ENCODE measurements around the gene HTR2B.
"Not testable (repeated sequence)": the region's sequence is repeated elsewhere in the genome, so short reads cannot be mapped to it uniquely, and the experiment has no call there.

The HTR2B gene

DNA sequence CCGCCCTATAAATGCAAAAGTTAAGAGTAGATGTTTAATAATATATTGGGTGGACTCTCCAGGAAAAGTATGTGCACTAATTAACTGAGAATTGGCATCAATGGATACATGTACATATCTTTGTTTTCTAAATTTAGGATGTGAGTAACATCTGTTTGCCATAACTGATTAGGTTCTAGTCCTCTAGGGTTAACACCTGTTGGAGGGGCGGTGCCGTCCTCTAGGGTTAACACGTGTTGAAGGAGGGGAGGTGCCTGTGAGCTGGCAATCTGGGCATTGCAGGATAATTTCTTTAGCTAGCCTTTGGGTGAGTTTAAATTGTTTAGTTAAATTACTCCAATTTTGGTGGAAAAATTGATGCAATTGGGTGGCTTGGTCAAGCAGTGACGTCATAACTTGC is 30.9 kb downstream of the HTR2B start:
- no peak for DNase-seq (ENCODE audit: low read depth)

DNA sequence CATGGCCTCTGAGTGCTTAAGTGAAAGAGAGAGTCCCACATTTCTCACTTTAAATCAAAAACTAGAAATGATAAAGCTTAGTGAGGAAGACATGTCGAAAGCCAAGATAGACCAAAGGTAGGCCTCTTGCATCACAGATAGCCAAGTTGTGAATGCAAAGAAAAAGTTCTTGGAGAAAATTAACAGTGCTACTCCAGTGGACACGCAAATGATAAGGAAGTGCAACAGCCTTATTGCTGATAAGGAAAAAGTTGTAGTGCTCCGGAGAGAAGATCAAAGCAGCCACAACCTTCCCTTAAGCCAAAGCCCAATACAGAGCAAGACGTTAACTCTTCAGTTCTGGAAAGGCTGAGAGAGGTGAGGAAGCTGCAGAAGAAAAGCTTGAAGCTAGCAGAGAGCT is 36.1 kb downstream of the HTR2B start:
- DNase-seq (ENCODE audit: low read depth) = no peak

DNA sequence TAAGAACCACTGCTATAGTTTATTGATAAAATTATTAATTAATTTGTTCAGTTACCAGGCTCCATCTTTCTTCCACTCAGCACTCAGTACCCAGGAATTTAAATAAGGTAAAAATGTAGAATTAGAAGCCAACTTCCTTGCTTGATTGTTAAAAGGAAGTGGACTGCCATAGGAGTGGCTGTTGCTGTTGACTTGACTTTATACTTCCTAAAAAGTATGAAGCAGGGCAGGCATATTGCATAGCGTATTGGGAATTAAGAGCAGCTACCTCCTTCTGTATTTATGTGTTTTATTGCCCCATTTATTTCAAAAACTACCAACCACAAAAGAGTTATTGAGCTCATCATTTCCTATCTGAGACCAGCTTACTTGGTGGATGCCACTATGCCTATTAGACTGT is 40.3 kb downstream of the HTR2B start:
- no peak for DNase-seq (ENCODE audit: low read depth)

DNA sequence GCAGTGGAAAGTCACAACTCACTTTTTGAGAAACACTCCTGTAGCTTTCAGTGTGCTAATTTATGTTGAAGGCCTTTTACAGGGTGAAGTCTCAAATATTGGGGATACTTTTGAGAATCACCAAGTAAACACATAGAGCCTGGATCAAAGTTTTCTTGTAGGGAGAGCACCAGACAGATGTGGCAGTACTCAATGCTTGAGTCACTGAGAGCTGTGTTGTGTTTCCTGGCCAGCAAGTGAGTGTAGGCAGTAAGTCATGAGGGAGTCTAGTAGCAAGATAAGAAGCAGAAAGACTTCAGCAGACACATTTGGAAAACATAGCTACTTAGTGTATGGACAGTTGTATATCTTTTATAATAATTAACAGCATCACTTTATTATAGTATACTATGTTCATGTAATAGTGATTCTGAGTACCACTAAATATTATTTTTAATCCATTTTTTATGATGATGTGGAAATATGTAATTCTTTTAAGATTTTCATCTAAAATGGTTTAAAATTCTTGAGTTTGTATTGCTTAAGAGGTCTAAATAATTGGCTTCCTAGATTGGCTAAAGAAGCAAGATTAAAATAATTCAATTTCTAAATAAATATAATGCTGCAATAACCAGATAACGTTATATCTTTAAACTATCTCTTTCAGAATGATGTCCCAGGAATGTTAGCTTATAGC is 55.3 kb downstream of the HTR2B start:
- peak; percentile 62 for DNase-seq (ENCODE audit: low read depth)

DNA sequence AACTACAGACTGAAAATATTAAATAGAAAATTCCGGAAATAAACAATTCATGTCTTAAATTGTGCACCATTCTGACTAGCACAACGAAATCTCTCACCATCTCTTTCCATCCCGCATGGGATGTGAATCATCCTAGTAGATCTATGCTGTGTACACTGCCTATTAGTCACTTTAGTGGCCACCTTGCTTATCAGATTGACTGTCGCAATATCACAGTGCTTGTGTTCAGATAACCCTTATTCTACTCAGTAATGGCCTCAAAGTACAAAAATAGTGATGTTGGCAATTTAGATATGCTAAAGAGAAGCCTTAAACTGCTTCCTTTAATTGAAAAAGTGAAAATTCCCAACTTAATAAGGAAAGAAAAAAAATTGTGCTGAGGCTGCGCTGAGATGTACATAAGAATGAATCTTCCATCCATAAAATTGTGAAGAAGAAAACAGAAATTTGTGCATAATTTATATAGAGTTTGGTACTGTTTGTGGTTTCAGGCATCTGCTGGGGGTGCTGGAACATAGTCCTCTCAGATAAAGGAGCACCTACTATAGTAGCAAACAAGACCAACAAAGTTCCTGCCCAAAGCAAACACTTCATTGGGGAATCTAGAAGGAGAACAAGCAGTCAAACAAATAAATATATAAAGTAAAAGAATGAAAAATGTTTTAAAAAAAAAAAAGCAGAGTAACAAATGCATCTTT is 56.2 kb downstream of the HTR2B start:
- peak; percentile 49 for DNase-seq (ENCODE audit: low read depth)

DNA sequence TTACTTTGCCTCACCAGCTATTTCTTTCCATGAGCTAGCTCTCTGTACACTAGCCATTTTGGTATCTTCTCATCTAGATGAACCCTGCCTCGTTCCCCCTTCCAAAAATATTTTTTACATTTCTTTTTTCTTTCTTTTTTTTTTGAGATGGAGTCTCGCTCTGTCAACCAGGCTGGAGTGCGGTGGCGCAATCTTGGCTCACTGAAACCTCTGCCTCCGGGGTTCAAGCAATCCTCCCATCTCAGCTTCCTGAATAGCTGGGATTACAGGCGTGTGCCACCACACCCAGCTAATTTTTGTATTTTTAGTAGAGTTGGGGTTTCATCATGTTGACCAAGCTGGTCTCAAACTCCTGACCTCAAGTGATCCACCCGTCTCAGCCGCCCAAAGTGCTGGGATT is 57.3 kb downstream of the HTR2B start:
- not testable (repeated sequence) for DNase-seq (ENCODE audit: low read depth)

DNA sequence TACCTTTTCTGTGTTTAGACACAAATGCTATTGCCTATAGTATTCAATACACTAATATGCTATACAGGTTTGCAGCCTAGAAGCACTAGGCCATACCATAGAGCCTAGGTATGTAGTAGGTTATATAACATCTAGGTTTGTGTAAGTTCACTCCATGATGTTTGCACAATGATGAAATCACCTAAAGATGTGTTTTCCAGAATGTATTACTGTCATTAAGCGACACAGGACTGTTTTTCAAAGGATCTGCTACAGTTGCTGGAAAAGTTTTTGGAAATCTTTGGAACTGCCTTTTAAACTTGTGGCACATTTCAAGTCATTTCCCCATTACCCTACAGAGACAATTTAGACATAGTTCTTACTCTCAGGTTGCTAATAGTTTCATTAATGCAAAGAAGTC is 58.9 kb downstream of the HTR2B start:
- DNase-seq (ENCODE audit: low read depth) = no peak

DNA sequence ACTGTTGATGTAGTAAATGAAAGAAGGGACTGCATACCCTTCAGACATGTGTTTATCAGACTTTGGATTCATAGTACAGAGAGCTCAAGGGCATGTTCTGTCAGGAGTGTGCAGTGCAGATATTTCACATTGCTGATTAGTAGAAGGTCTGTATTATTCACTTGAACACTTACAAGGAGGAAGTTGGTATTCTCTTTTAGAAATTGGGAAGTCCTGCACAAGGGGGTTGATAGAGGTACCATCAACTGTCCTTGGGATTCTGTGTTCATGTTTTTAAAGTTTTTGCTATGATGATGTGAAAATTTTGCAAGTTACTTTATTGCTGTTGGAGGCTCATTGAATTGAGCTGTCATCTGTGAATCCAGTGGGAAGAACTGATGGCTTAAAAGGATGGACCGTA is 61.5 kb downstream of the HTR2B start:
- no peak for DNase-seq (ENCODE audit: low read depth)

DNA sequence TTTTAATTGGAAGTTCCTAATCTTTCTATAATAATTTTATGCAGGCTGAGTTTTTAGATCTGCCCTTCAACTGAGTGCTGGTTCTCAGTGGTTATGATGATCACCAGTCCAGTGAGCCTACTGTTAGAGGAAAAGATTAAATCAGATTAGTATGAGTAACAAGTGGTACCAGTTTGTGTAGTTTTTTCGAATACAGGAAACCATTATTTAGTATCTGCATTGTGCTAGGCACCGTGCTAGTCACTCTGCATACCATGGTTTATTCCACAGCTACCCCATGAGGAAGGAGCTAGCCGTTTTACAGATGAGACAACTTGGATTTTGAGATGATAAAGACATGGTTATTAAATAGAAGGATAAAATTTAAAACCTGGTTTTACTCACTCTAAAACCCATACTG is 62.1 kb downstream of the HTR2B start:
- DNase-seq (ENCODE audit: low read depth) = no peak

DNA sequence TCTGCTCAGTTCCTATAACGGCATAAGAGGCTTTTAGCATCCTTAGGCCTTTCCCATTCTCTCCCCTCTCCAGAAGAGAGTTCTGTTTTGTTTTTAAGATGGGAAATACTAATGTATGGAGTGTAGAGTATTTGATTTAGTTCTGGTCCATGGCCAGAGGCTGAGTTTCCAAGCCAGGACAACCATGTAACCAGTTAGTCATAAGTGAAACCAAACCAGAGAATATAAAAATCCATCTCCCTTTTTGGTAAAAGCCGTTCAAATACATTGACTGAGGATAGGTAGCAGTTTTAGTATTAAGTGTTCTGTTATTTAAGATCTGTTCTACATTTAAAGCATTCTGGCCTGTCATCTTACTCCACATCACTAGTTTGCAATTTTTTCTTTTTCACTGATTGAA is 65.1 kb downstream of the HTR2B start:
- no peak for DNase-seq (ENCODE audit: low read depth)

DNA sequence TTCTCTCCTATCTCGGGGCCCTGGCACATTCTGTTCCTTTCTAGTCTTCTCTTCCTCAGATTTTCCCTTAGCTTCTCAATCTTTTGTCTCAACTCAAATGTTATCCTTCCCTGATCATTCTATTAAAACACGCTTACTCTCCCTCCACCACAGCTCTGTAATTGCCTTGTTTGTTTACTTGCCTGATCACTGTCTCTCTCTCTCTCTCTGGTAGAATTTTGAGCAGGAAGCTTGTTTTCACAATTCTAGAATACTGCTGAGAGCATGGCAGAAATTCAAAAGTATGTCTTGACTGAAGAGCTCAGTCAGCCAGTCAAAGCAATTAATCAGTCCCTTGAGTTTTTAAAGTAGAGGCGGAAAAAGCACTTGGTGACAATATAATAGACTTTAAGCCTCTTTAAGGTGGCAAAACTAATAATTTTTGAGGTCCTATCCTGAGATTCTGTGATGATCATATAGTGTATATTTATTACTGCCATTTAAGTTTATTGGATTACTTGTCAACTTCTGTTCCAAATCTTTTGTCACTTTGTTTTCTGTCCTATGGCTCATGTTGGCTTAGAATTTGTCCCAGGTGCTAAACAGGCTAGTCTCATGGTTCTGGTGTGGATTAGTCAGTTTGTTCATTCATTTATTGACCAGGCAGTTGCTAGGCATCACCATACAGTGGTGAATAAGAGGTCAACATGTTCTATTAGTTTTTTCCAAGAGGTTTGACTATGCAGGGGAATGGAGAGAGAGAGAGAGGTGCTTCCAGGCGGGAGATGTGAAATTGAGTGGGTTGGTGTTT is 65.9 kb downstream of the HTR2B start:
- DNase-seq (ENCODE audit: low read depth) = no peak

All from non-pigmented ciliary epithelial cell (primary cell).